Panc1 (cell line): ENCODE measurements around the gene GRID1. TPM values are rescaled to one million over a fixed set of nuclear protein-coding genes. Genes with fewer than 3 reads are reported as not detected.
A peak's percentile ranks its signal among the peaks of the same experiment; 100 is the strongest.

ENCODE experiments used
- ATAC-seq: fragments of 200-7000 bp; cut with Tn5 transposase; 2 replicates; pipeline ENCODE4 v1.9.1; 2020; ENCODE audit warnings: mild to moderate bottlenecking, moderate library complexity
- BruUV-seq: library from RNA; stranded (reverse); fragments of 400-500 nt; replicated peaks from 2 replicates; lab custom pipeline; 2021; lab: Mats Ljungman, UMichigan
- CTCF ChIA-PET: fragments of 300-600 bp; sonication (Branson Sonifier 250); formaldehyde crosslinking; loops from one replicate; lab custom pipeline; 2022; ENCODE audit warnings: antibody characterized with exemption; lab: Charles Lee
- POLR2A ChIA-PET: fragments of 300-600 bp; sonication (Branson Sonifier 250); formaldehyde crosslinking; loops from one replicate; lab custom pipeline; 2022; ENCODE audit warnings: antibody characterized with exemption; lab: Charles Lee
- DNase-seq: peaks from one replicate; pipeline ENCODE4 v3.0.0-alpha.2; 2010; ENCODE audit warnings: low read depth, low spot score
- H3K27ac ChIP-seq: 2 replicates; pipeline ENCODE4 v1.5.1; 2011; ENCODE audit warnings: mild to moderate bottlenecking, low read length, inconsistent platforms
- H3K27me3 ChIP-seq: fragments of 200-500 bp; sonication (Bioruptor generic); 2 replicates; pipeline ENCODE4 v1.6.0; 2014; ENCODE audit warnings: low read length, inconsistent platforms; ENCODE audit not compliant: control insufficient read depth, insufficient read depth
- H3K36me3 ChIP-seq: fragments of 200-500 bp; sonication (Bioruptor generic); 2 replicates; pipeline ENCODE4 v1.5.1; 2014; ENCODE audit warnings: inconsistent platforms, mild to moderate bottlenecking, low read length, moderate library complexity; ENCODE audit not compliant: control insufficient read depth, insufficient read depth
- H3K4me1 ChIP-seq: 2 replicates; pipeline ENCODE4 v1.5.1; 2011; ENCODE audit warnings: inconsistent platforms, mild to moderate bottlenecking, low read length, moderate library complexity; ENCODE audit not compliant: control insufficient read depth, insufficient read depth
- H3K4me3 ChIP-seq, 2 experiments: 2 replicates each; pipeline ENCODE4 v1.5.1; 2011 to 2012; ENCODE audit warnings: low read depth in 2 of 2, low read length in 2 of 2, mild to moderate bottlenecking in 2 of 2, inconsistent platforms in 1 of 2, moderate library complexity in 1 of 2
- H3K9me3 ChIP-seq: fragments of 200-500 bp; sonication (Bioruptor generic); 2 replicates; pipeline ENCODE4 v1.5.1; 2014; ENCODE audit warnings: low read depth, mild to moderate bottlenecking, inconsistent platforms, low read length, moderate library complexity; ENCODE audit not compliant: control insufficient read depth, insufficient read depth
- POLR2AphosphoS5 ChIP-seq: IDR thresholded peaks from 2 replicates; pipeline ENCODE4 v1.6.1; 2012; ENCODE audit warnings: mild to moderate bottlenecking, low read depth, low read length, moderate library complexity
- SIN3A ChIP-seq: IDR thresholded peaks from 2 replicates; pipeline ENCODE4 v1.6.1; 2012; ENCODE audit warnings: low read depth, mild to moderate bottlenecking, low read length, moderate library complexity, borderline replicate concordance; ENCODE audit not compliant: insufficient read depth
- TCF7L2 ChIP-seq: IDR thresholded peaks from 2 replicates; pipeline ENCODE4 v1.6.1; 2011; ENCODE audit warnings: mild to moderate bottlenecking, low read depth, low read length, inconsistent platforms
- in situ Hi-C: cut with HindIII; loops from 2 replicates; pipeline ENCODE4 v1.10.0; 2016; ENCODE audit warnings: low sequenced_read_pairs, low pct_unique_long_range_greater_than_20kb
- intact Hi-C: fragments of 100-400 bp; cut with micrococcal nuclease; formaldehyde crosslinking; loops from one replicate; pipeline ENCODE4 v1.10.0; 2022; ENCODE audit not compliant: unreplicated experiment
- total RNA-seq: library from RNA; stranded (reverse); gene quantifications from one replicate; pipeline ENCODE4 v1.2.1, GENCODE V29; 2021; ENCODE audit not compliant: unreplicated experiment
- TF ChIP-seq, protein P1 (sequence below), 2 experiments: IDR thresholded peaks; 2 replicates each; pipeline ENCODE4 v1.6.1; 2011 to 2012; ENCODE audit warnings: low read depth in 2 of 2, control low read depth in 1 of 2, low read length in 1 of 2, mild to moderate bottlenecking in 1 of 2, moderate library complexity in 1 of 2; ENCODE audit not compliant: insufficient read depth in 1 of 2
- TF ChIP-seq, protein P2 (sequence below): fragments of 450-650 bp; IDR thresholded peaks from 2 replicates; pipeline ENCODE4 v1.5.1; 2017; ENCODE audit warnings: mild to moderate bottlenecking

The GRID1 gene
- total RNA-seq, 1 experiment from 2014 or later, result 2.3 TPM

DNA sequence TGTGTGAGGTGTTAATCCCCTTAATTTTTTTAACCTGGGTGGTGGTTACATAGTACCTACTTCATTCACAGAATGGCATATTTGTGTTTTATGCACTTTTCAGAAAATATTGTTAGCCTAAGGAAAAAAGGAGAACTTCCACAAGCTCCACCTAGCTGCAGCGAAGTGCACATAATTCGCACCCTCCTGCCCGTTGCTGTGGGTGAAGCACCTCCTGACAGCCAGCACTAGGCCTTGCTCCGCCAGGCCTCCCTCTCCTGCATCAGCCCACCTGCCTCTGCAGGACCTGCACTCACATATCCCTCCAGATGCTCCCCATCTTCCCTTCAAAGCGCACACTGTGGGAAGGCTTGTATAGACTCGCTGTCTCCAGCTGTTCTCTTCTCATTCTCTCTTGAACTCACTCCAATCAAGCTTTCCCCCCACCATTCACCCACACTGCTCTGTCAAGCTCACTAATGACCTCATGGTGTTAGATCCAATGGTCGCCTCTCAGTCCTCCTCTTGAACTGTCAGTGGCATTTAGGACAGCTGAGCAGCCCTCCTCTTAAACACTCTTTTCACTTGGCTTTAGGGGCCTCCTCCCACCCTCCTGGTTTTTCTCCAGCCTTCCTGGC is 20.7 kb upstream of the GRID1 start:
- ATAC-seq, result 0 out of 2 replicates have a peak, but pooled peaks have one; percentile 38
- H3K27me3 ChIP-seq, result peaks cover 9% of the 10 kb centered on the region
- H3K4me1 ChIP-seq, result no peaks in the 10 kb centered on the region
- POLR2A ChIA-PET, result no interaction called here
- in situ Hi-C loops, result no loop called here
- no TSS peak for BruUV-seq
- no peak for DNase-seq
- H3K4me3 ChIP-seq, result no peak overlapping the region
- H3K27ac ChIP-seq, result no peak overlapping the region
- TF ChIP-seq, protein P1, sequence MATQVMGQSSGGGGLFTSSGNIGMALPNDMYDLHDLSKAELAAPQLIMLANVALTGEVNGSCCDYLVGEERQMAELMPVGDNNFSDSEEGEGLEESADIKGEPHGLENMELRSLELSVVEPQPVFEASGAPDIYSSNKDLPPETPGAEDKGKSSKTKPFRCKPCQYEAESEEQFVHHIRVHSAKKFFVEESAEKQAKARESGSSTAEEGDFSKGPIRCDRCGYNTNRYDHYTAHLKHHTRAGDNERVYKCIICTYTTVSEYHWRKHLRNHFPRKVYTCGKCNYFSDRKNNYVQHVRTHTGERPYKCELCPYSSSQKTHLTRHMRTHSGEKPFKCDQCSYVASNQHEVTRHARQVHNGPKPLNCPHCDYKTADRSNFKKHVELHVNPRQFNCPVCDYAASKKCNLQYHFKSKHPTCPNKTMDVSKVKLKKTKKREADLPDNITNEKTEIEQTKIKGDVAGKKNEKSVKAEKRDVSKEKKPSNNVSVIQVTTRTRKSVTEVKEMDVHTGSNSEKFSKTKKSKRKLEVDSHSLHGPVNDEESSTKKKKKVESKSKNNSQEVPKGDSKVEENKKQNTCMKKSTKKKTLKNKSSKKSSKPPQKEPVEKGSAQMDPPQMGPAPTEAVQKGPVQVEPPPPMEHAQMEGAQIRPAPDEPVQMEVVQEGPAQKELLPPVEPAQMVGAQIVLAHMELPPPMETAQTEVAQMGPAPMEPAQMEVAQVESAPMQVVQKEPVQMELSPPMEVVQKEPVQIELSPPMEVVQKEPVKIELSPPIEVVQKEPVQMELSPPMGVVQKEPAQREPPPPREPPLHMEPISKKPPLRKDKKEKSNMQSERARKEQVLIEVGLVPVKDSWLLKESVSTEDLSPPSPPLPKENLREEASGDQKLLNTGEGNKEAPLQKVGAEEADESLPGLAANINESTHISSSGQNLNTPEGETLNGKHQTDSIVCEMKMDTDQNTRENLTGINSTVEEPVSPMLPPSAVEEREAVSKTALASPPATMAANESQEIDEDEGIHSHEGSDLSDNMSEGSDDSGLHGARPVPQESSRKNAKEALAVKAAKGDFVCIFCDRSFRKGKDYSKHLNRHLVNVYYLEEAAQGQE (IDR thresholded peaks at IDR 0.05; ENCODE audit: insufficient read depth in 1 of 2, low read depth in 2 of 2, low read length in 1 of 2), result no peak
- TF ChIP-seq POLR2AphosphoS5 (no peak), TCF7L2 (no peak)
- TF ChIP-seq, protein P2, sequence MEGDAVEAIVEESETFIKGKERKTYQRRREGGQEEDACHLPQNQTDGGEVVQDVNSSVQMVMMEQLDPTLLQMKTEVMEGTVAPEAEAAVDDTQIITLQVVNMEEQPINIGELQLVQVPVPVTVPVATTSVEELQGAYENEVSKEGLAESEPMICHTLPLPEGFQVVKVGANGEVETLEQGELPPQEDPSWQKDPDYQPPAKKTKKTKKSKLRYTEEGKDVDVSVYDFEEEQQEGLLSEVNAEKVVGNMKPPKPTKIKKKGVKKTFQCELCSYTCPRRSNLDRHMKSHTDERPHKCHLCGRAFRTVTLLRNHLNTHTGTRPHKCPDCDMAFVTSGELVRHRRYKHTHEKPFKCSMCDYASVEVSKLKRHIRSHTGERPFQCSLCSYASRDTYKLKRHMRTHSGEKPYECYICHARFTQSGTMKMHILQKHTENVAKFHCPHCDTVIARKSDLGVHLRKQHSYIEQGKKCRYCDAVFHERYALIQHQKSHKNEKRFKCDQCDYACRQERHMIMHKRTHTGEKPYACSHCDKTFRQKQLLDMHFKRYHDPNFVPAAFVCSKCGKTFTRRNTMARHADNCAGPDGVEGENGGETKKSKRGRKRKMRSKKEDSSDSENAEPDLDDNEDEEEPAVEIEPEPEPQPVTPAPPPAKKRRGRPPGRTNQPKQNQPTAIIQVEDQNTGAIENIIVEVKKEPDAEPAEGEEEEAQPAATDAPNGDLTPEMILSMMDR, result no peak; the same call in 1 of the 2 replicates
- CTCF ChIA-PET, result interaction anchor here (0.6 kb wide), 1 partner anchor 242 kb away, joined by 4 read pairs; no protein-coding TSS in a partner anchor
- H3K9me3 ChIP-seq, result no peaks in the 10 kb centered on the region
- intact Hi-C loops, result no loop called here
- no peaks in the 10 kb centered on the region for H3K36me3 ChIP-seq

DNA sequence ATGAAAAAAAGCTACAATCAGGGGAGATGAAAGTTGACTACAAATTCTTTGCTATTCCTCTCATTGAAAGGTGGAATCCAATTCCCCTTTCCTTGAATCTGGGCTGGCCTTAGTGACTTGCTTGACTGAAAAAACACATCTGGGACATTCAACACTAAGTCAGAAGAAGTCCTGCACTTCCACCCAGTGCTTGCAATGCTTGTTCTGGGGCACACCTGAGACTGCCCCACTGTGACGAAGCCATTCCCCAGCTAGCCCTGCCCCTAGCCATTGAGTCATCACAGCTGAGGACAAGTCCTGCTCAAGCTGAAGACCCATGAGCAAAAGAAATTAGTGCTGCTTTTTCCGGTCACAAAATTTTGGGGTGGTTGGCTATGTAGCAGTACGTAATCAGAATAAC is 19.2 kb upstream of the GRID1 start:
- no peak for ATAC-seq
- no peaks in the 10 kb centered on the region for H3K36me3 ChIP-seq
- intact Hi-C loops, result no loop called here
- POLR2A ChIA-PET, result no interaction called here
- H3K4me1 ChIP-seq, result no peaks in the 10 kb centered on the region
- no peaks in the 10 kb centered on the region for H3K9me3 ChIP-seq
- CTCF ChIA-PET, result no interaction called here
- DNase-seq, result no peak
- no TSS peak for BruUV-seq
- TF ChIP-seq, protein P1 (IDR thresholded peaks at IDR 0.05; ENCODE audit: insufficient read depth in 1 of 2, low read depth in 2 of 2, low read length in 1 of 2), result no peak
- no peak for TF ChIP-seq SIN3A
- TF ChIP-seq POLR2AphosphoS5, result no peak
- TF ChIP-seq, protein P2, result no peak
- TF ChIP-seq TCF7L2, result no peak
- in situ Hi-C loops, result no loop called here
- no peak overlapping the region for H3K27ac ChIP-seq
- H3K27me3 ChIP-seq, result peaks cover 20% of the 10 kb centered on the region
- H3K4me3 ChIP-seq, result no peak overlapping the region
